HepG2 (cell line): Measurements from ENCODE around the gene TROAP.

ENCODE experiments used
- CREB1 ChIP-seq, 2 experiments: fragments of 450-650 bp in 1 of 2; IDR thresholded peaks; 2 replicates each; pipeline ENCODE4 v1.6.1; 2016 to 2017; ENCODE audit warnings: control low read depth in 1 of 2, mild to moderate bottlenecking in 1 of 2, missing compliant biosample characterization in 1 of 2, missing genetic modification characterization in 1 of 2
- CTCF ChIP-seq: sonication (generic); formaldehyde crosslinking; IDR thresholded peaks from 2 replicates; pipeline ENCODE4 v1.5.0; 2020; ENCODE audit warnings: mild to moderate bottlenecking, missing genetic modification reagents, moderate library complexity
- DNMT1 ChIP-seq: sonication (generic); formaldehyde crosslinking; IDR thresholded peaks from 2 replicates; pipeline ENCODE4 v1.5.1; 2020; ENCODE audit warnings: mild to moderate bottlenecking, missing genetic modification reagents
- POLR2AphosphoS5 ChIP-seq: IDR thresholded peaks from 2 replicates; pipeline ENCODE4 v1.6.1; 2012; ENCODE audit warnings: low read depth, low read length
- TCF7L2 ChIP-seq: IDR thresholded peaks from 2 replicates; pipeline ENCODE4 v1.6.1; 2011; ENCODE audit warnings: mild to moderate bottlenecking, low read depth, low read length, moderate library complexity
- ZNF674 ChIP-seq: sonication (generic); formaldehyde crosslinking; IDR thresholded peaks from 2 replicates; pipeline ENCODE4 v1.5.0; 2020; ENCODE audit warnings: low read depth, mild to moderate bottlenecking, missing genetic modification reagents

- TF ChIP-seq TCF7L2: no peak
- no peak for TF ChIP-seq DNMT1 (CRISPR knock-in tag)
- no peak for TF ChIP-seq ZNF674 (CRISPR knock-in tag)
- no peak for TF ChIP-seq CREB1 (IDR thresholded peaks at IDR 0.05)
- no peak for TF ChIP-seq CREB1 (CRISPR knock-in tag; IDR thresholded peaks at IDR 0.05)
- TF ChIP-seq CTCF (CRISPR knock-in tag): no peak
- no peak for TF ChIP-seq POLR2AphosphoS5
These were observed 29.3 kb downstream of the TROAP start for GRCh38 chr12:49352351-49352750.
